Measurements from ENCODE around the gene LIME1.

- TF ChIP-seq CTCF (IDR thresholded peaks at IDR 0.05) (no peak), POLR2A (IDR thresholded peaks at IDR 0.05) (no peak)
These were observed 41.7 kb upstream of the LIME1 start for GRCh38 chr20:63694584-63695423.
